PFSK-1 (cell line): ENCODE measurements around the gene NR4A2.

Source experiments
- FOXP2 ChIP-seq: optimal IDR thresholded peaks from 2 replicates; pipeline ENCODE3; 2011; ENCODE audit warnings: borderline replicate concordance, control low read depth, inconsistent platforms; ENCODE audit not compliant: insufficient read depth; ENCODE audit errors: extremely low read length, extremely low read depth
- POLR2AphosphoS5 ChIP-seq: IDR thresholded peaks from 2 replicates; pipeline ENCODE4 v1.6.1; 2012; ENCODE audit warnings: low read depth, mild to moderate bottlenecking, control low read depth, low read length, moderate library complexity
- SIN3A ChIP-seq: IDR thresholded peaks from 2 replicates; pipeline ENCODE4 v1.6.1; 2012; ENCODE audit warnings: mild to moderate bottlenecking, low read length, moderate library complexity, borderline replicate concordance; ENCODE audit not compliant: insufficient read depth
- TAF1 ChIP-seq: IDR thresholded peaks from 2 replicates; pipeline ENCODE4 v1.6.1; 2012; ENCODE audit warnings: low read length, control low read depth, borderline replicate concordance; ENCODE audit not compliant: insufficient read depth
- TF ChIP-seq, protein P1 (sequence below), 2 experiments: IDR thresholded peaks; 2 replicates each; pipeline versions ENCODE4 v1.6.1 to v1.8.0; 2011 to 2012; ENCODE audit warnings: low read depth in 2 of 2, low read length in 2 of 2, control low read depth in 1 of 2, inconsistent platforms in 1 of 2, mild to moderate bottlenecking in 1 of 2, moderate library complexity in 1 of 2; ENCODE audit not compliant: insufficient read depth in 1 of 2

Gene NR4A2

DNA sequence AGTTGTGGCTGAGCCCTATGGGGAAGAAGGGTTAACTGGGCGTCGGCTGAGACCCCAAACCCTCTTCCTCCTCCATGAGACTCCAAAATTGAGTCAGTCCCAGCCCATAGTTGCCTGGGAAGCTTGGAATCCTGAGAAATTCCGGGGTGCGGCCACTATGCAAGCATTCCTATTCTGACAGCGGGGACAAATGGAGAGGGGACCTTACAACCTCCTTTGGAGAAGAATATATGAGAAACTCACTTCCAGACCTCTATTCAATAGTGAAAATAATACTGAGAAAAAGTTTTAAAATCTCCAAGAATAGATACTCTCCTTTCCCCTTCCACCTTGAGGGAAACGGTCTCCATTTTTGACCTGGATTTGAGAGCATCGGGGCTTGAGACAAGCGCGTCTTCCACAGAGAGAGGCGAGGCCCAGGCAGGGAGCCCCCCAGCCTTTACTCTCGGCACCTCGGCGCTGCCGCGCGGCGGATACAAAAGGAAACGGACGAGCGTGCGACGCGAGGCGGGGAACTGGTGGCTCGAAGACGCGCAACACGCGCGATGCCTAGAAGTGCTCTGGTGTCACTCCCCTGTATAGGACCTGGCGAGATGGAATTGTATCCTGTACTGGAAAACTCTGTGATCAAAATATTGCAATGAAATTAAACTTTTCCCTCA lies 11.1 kb downstream of the NR4A2 start:
- TF ChIP-seq SIN3A = no peak
- no peak for TF ChIP-seq FOXP2
- TF ChIP-seq POLR2AphosphoS5 = no peak
- TF ChIP-seq, protein P1, sequence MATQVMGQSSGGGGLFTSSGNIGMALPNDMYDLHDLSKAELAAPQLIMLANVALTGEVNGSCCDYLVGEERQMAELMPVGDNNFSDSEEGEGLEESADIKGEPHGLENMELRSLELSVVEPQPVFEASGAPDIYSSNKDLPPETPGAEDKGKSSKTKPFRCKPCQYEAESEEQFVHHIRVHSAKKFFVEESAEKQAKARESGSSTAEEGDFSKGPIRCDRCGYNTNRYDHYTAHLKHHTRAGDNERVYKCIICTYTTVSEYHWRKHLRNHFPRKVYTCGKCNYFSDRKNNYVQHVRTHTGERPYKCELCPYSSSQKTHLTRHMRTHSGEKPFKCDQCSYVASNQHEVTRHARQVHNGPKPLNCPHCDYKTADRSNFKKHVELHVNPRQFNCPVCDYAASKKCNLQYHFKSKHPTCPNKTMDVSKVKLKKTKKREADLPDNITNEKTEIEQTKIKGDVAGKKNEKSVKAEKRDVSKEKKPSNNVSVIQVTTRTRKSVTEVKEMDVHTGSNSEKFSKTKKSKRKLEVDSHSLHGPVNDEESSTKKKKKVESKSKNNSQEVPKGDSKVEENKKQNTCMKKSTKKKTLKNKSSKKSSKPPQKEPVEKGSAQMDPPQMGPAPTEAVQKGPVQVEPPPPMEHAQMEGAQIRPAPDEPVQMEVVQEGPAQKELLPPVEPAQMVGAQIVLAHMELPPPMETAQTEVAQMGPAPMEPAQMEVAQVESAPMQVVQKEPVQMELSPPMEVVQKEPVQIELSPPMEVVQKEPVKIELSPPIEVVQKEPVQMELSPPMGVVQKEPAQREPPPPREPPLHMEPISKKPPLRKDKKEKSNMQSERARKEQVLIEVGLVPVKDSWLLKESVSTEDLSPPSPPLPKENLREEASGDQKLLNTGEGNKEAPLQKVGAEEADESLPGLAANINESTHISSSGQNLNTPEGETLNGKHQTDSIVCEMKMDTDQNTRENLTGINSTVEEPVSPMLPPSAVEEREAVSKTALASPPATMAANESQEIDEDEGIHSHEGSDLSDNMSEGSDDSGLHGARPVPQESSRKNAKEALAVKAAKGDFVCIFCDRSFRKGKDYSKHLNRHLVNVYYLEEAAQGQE (IDR thresholded peaks at IDR 0.05; ENCODE audit: insufficient read depth in 1 of 2, low read depth in 2 of 2, low read length in 2 of 2) = no peak
- no peak for TF ChIP-seq TAF1

DNA sequence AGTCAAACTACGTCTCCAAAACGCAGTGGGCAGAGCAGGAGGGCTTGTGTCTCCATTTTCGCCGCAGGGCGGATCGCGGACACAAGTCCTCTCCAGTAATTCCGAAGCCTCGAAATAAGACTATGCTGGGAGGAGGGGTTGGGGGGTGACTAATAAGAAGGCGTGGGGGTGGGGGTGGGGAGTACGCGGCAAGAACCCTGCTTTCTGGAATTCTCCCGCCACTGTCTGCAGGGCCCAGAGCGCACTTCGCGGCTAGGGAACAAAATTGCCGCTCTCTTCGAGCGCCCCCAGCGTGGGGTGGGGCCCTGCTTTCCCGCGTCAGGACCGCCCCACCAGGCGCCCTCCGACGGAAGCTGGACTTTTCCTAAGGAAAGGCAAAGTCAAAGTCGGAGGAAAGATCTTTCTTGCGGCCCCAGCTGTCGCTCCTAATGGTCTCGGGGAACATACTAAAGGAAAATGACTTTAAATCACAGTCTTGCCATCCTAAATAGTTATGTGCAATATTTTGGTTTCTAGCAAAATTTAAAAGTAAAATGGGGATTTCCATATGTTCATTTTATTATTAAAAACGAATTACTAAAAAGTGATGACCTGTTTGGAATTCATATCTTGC lies 11.9 kb downstream of the NR4A2 start:
- TF ChIP-seq TAF1 (no peak), FOXP2 (no peak)

DNA sequence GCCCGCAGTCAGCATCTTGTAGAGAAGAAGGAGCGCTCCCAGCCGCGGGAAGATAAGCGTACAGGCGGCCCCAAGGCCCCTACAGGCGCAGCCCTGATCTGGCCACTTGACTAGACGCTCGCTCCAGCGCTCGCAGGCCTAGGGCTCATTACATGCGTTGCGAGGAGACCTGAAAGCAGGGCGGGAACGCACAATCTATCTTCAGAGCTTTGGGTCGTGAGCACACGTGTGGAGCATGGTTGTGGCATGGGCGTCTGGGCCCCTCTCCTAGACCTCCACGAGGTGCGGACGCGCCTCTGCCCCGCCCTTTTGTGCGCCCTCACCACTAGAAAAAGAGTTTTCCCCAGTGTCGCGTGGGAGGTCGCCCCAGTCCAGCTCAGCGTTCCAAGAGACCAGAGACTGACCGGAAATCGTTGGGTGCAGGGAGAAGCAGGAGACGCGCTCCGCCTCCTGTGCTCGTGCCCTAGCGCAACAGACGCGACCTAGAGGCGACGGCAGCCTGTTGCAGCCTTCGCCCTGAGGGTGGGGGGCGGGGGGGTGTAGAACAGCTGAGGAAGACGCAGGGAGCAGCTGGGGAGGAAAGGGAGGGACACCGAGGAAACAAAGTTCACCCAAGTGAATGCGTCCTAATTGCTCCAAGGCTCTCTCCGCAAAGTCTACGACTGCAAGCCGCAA lies 12.6 kb downstream of the NR4A2 start:
- TF ChIP-seq TAF1 (no peak), POLR2AphosphoS5 (no peak), FOXP2 (no peak), SIN3A (no peak)
- TF ChIP-seq, protein P1 (IDR thresholded peaks at IDR 0.05; ENCODE audit: insufficient read depth in 1 of 2, low read depth in 2 of 2, low read length in 2 of 2) = no peak

DNA sequence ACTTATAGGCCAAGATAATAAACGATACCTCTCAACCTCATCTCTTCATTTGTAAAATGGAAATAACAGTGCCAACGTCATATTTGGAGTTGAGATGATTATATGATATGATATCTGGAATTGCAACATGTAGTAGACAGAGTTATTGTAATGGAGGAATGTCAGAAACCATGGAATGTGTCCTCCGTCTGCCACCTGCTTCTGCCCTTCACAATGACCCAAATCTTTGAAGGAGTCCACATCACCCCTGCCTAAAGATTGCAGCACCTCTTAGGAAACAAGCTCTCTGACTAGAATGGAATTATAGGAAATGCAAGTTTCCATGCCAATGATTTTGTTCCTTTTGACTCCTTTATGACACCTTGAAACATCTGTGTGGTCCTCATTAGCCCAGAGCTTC lies 14.9 kb downstream of the NR4A2 start:
- TF ChIP-seq TAF1 = no peak
- no peak for TF ChIP-seq POLR2AphosphoS5
- TF ChIP-seq, protein P1 (IDR thresholded peaks at IDR 0.05; ENCODE audit: insufficient read depth in 1 of 2, low read depth in 2 of 2, low read length in 2 of 2) = no peak
- TF ChIP-seq SIN3A = no peak
- no peak for TF ChIP-seq FOXP2

DNA sequence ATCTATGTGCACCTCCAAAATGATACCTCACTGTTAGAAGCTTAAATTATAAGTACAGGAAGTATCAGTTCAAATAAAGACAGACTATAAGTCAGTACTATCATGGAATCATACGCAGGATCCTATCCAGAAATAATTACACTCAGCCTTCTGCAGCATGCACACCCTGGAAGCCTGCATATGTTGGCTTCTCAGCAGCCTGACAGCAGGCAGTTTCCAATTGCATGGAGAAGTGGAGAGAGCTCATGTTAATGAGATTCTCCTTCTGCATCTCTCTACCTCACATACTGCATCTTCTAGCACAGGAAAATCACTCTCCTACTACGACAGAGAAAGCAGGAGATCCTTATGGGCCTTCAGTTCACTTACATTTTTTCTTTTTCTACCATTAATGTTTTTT lies 20.5 kb downstream of the NR4A2 start:
- no peak for TF ChIP-seq POLR2AphosphoS5

DNA sequence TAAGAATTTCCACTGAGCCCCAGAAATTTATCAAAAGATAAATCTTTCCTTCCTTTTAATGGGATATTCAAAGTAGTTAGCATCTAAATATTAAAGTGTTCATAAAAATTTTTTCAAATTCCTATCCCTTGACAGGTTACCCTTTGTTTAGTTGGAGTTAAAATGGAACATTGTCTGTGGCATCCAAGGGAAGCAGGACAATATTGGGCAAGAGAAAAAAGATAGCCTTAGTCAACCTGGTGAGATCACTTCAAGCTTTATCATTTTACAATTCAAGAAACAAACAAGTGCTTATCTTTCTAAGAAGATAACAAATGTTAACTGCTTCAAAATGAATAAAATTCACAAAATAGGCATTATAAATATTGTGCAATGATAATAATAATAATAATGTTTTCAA lies 21.7 kb downstream of the NR4A2 start:
- no peak for TF ChIP-seq TAF1
